Tibial artery (tissue), 4 donors: ENCODE measurements around the gene ELK1.

Source experiments
- DNase-seq, 2 donors: peaks; one replicate each; pipeline ENCODE4 v3.0.0-alpha.2; 2019
- H3K27ac ChIP-seq, 2 donors: fragments of 200-600 bp; sonication (generic) in 1 of 2; 1 replicate in 1 of 2; 2 replicates in 1 of 2; pipeline ENCODE4 v1.5.1; 2018 to 2019; ENCODE audit warnings: mild to moderate bottlenecking in 1 of 2
- H3K27me3 ChIP-seq, 2 donors: fragments of 200-600 bp; sonication (generic) in 1 of 2; one replicate each; pipeline versions ENCODE4 v1.5.1 to v1.6.0; 2016 to 2019
- H3K36me3 ChIP-seq, 3 donors: fragments of 200-600 bp; sonication (generic) in 2 of 3; one replicate each; pipeline ENCODE4 v1.5.1; 2016 to 2019; ENCODE audit warnings: mild to moderate bottlenecking in 2 of 3
- H3K4me1 ChIP-seq, 4 donors: fragments of 200-600 bp; sonication (generic) in 2 of 4; 1 replicate in 3 of 4; 2 replicates in 1 of 4; pipeline ENCODE4 v1.5.1; 2016 to 2019
- H3K4me3 ChIP-seq, 2 donors: fragments of 200-600 bp; sonication (generic) in 1 of 2; 1 replicate in 1 of 2; 2 replicates in 1 of 2; pipeline ENCODE4 v1.5.1; 2018 to 2019; ENCODE audit warnings: mild to moderate bottlenecking in 2 of 2
- H3K9me3 ChIP-seq, 3 donors: fragments of 200-600 bp; sonication (generic) in 1 of 3; one replicate each; pipeline ENCODE4 v1.5.1; 2016 to 2019
- CTCF ChIP-seq, 2 experiments: fragments of 200-600 bp in 1 of 2; fragments of 450-650 bp in 1 of 2; IDR thresholded peaks; one replicate each; pipeline ENCODE4 v1.5.1; 2017 to 2019; ENCODE audit warnings: antibody characterized with exemption in 2 of 2, mild to moderate bottlenecking in 1 of 2, moderate library complexity in 1 of 2
- intact Hi-C: fragments of 100-400 bp; cut with DNase I; formaldehyde crosslinking; loops from one replicate; pipeline ENCODE4 v1.15.0; 2023; ENCODE audit warnings: low total_unique reads

Gene ELK1

GRCh38 chrX:47633689-47634590, 16.4 kb downstream of the ELK1 start:
- H3K36me3 ChIP-seq = peaks cover 3 to 37% (median 26%) of the 10 kb centered on the region in 3 donors
- intact Hi-C loops = no loop called here
- DNase-seq = no peak

GRCh38 chrX:47632666-47633065, 17.7 kb downstream of the ELK1 start:
- no peak for DNase-seq
- no peaks in the 10 kb centered on the region for H3K9me3 ChIP-seq
- H3K4me3 ChIP-seq = no peak overlapping the region
- no peaks in the 10 kb centered on the region for H3K27me3 ChIP-seq
- H3K36me3 ChIP-seq = peaks cover 0 to 25% (median 15%) of the 10 kb centered on the region in 3 donors
- no peaks in the 10 kb centered on the region for H3K4me1 ChIP-seq
- no peak for TF ChIP-seq CTCF (IDR thresholded peaks at IDR 0.05)
- no peak overlapping the region for H3K27ac ChIP-seq
- intact Hi-C loops = no loop called here

More at GRCh38 chrX:47633689-47634590, 16.4 kb downstream of the ELK1 start:
- Histone ChIP-seq H3K27me3 (no peaks in the 10 kb centered on the region), H3K4me1 (no peaks in the 10 kb centered on the region), H3K27ac (no peak overlapping the region), H3K9me3 (no peaks in the 10 kb centered on the region), H3K4me3 (no peak overlapping the region)
- TF ChIP-seq CTCF (IDR thresholded peaks at IDR 0.05) = no peak

- DNase-seq = no peak
- Histone ChIP-seq H3K27me3 (no peaks in the 10 kb centered on the region), H3K9me3 (no peaks in the 10 kb centered on the region), H3K27ac (no peak overlapping the region), H3K36me3 (peaks cover 0 to 15% (median 9%) of the 10 kb centered on the region in 3 donors), H3K4me1 (no peaks in the 10 kb centered on the region), H3K4me3 (no peak overlapping the region)
- intact Hi-C loops = no loop called here
- no peak for TF ChIP-seq CTCF (IDR thresholded peaks at IDR 0.05)
Observed at GRCh38 chrX:47631676-47632075, 18.7 kb downstream of the ELK1 start.

GRCh38 chrX:47629419-47630200, 20.8 kb downstream of the ELK1 start, which contains the start of gene CFP:
TSS of gene CFP (minus strand) at chrX:47629930. CDS start at chrX:47629844, 86 bp downstream.
- no peak within 1 kb of the TSS for H3K27ac ChIP-seq
- no peaks in the 10 kb centered on the region for H3K27me3 ChIP-seq
- H3K4me1 ChIP-seq = no peaks in the 10 kb centered on the region
- DNase-seq = no peak
- H3K9me3 ChIP-seq = no peaks in the 10 kb centered on the region
- TF ChIP-seq CTCF (IDR thresholded peaks at IDR 0.05) = no peak
- no peak within 1 kb of the TSS for H3K4me3 ChIP-seq
- intact Hi-C loops = no loop called here
- peaks cover 0 to 3% (median 0%) of the 10 kb centered on the region in 3 donors for H3K36me3 ChIP-seq

- H3K27me3 ChIP-seq = no peaks in the 10 kb centered on the region
- no peaks in the 10 kb centered on the region for H3K4me1 ChIP-seq
- H3K4me3 ChIP-seq = no peak overlapping the region
- H3K27ac ChIP-seq = no peak overlapping the region
- no peak for TF ChIP-seq CTCF (IDR thresholded peaks at IDR 0.05)
- no peak for DNase-seq
- no peaks in the 10 kb centered on the region for H3K9me3 ChIP-seq
- intact Hi-C loops = no loop called here
- H3K36me3 ChIP-seq = no peaks in the 10 kb centered on the region
Observed at GRCh38 chrX:47628982-47629381, 21.4 kb downstream of the ELK1 start.
